Heart left ventricle (tissue), 16 donors: ENCODE measurements around the gene IFITM5. TPM values are rescaled to one million over a fixed set of nuclear protein-coding genes. Genes with fewer than 3 reads are reported as not detected.

Experiments used
- ATAC-seq, 4 donors: fragments of 200-7000 bp; cut with Tn5 transposase; one replicate each; pipeline ENCODE4 v1.9.1; 2020 to 2022; ENCODE audit warnings: moderate library complexity in 4 of 4, mild to moderate bottlenecking in 3 of 4, moderate number of reproducible peaks in 1 of 4
- DNase-seq, 5 donors: peaks; one replicate each; pipeline ENCODE4 v3.0.0-alpha.2; 2020
- H3K27ac ChIP-seq, 12 donors: fragments of 200-600 bp; sonication (generic) in 4 of 12; one replicate each; pipeline versions ENCODE4 v1.5.0 to v1.8.0; 2016 to 2022; ENCODE audit warnings: mild to moderate bottlenecking in 2 of 12
- H3K27me3 ChIP-seq, 9 donors: fragments of 200-600 bp; sonication (generic) in 2 of 9; one replicate each; pipeline versions ENCODE4 v1.5.1 to v1.8.0; 2016 to 2022; ENCODE audit warnings: mild to moderate bottlenecking in 3 of 9
- H3K36me3 ChIP-seq, 9 donors: fragments of 200-600 bp; sonication (generic) in 2 of 9; one replicate each; pipeline versions ENCODE4 v1.5.0 to v1.8.0; 2018 to 2022; ENCODE audit warnings: mild to moderate bottlenecking in 2 of 9
- H3K4me1 ChIP-seq, 12 donors: fragments of 200-600 bp; sonication (generic) in 4 of 12; one replicate each; pipeline versions ENCODE4 v1.5.0 to v1.8.0; 2016 to 2022; ENCODE audit warnings: mild to moderate bottlenecking in 3 of 12
- H3K4me3 ChIP-seq, 12 donors: fragments of 200-600 bp; sonication (generic) in 4 of 12; one replicate each; pipeline versions ENCODE4 v1.5.0 to v1.8.0; 2017 to 2022; ENCODE audit warnings: mild to moderate bottlenecking in 9 of 12, moderate library complexity in 4 of 12
- H3K9me3 ChIP-seq, 12 donors: fragments of 200-600 bp; sonication (generic) in 4 of 12; one replicate each; pipeline versions ENCODE4 v1.5.0 to v1.8.0; 2016 to 2022; ENCODE audit warnings: mild to moderate bottlenecking in 1 of 12
- CTCF ChIP-seq, 12 donors: fragments of 200-600 bp; sonication (generic) in 4 of 12; IDR thresholded peaks; one replicate each; pipeline versions ENCODE4 v1.5.0 to v1.8.0; 2018 to 2022; ENCODE audit warnings: antibody characterized with exemption in 12 of 12, mild to moderate bottlenecking in 5 of 12
- POLR2A ChIP-seq, 2 donors: fragments of 450-650 bp; IDR thresholded peaks; one replicate each; pipeline ENCODE4 v1.6.1; 2017; ENCODE audit warnings: antibody characterized with exemption in 2 of 2, mild to moderate bottlenecking in 2 of 2, moderate library complexity in 2 of 2
- WGBS, 4 donors: extraction: QIAGEN DNeasy Blood & Tissue Kit in 2 of 4; methylation state at CpG; one replicate each; pipeline versions ENCODE4 v1.1.5 to v1.1.7; 2013 to 2018; 5-methylcytosine and 5-hydroxymethylcytosine counted together
- intact Hi-C, 10 donors: fragments of 100-400 bp; cut with DNase I; formaldehyde crosslinking; loops; one replicate each; pipeline versions ENCODE4 v1.11.1 to v1.14.2; 2022
- polyA plus RNA-seq, 2 donors: library from polyadenylated mRNA; stranded (reverse); fragments of 200-250 nt; gene quantifications; one replicate each; pipeline ENCODE4 v1.2.3, GENCODE V29; 2013
- total RNA-seq, 9 donors: library from RNA; depleted of rRNA in 2 of 9; stranded (reverse); fragments of >200 nt in 2 of 9; fragmentation: NEBNext Ultra II Directional in 3 of 9; extraction: Animal tissue kit (Norgen Biotek cat#: 25700) in 3 of 9; gene quantifications; one replicate each; pipeline versions ENCODE4 v1.1.0 to v1.2.4, GENCODE V29; 2016 to 2023
- donor health status: ischemic (EF 13 %, LVEDD 7.1; RV severe dilation, severe dysfunction).
- donor health status: healthy with polysubstance abuse.
- donor health status: DM: no; HTN: yes; CAD: no.
- donor health status: DM: no; HTN: no; CAD: no.
- donor health status: ischemic (EF 25% LVEDD 6.9; RV normal size, moderate dysfunction).
- donor health status: ischemic (EF 25% LVEDD 5.7; RV mildly dilated, moderate dysfunction).
- donor health status: healthy.
- donor health status: DM: yes; HTN: yes; CAD: no.
- donor health status: ischemic (EF 35%, LVEDD 5.7; RV mildly dilated, moderate dysfunction).
- donor health status: nonischemic (EF 11% LVEDD 7.7; RV severe dilation, severe dysfunction).
- donor health status: DM: yes; HTN: yes; CAD: no.
- donor health status: PGD.
- donor health status: ischemic (EF 29% LVEDD 5.4; RV normal size, mild dysfunction).
- donor health status: nonischemic (EF 23%, LVEDD 6.1; RV moderate dilation, normal function).

IFITM5 gene
- total and polyA plus RNA-seq, 11 donors: not detected

GRCh38 chr11:279966-280705, 19.2 kb downstream of the IFITM5 start:
- H3K27ac ChIP-seq: no peak overlapping the region

GRCh38 chr11:279040-279965, 20.0 kb downstream of the IFITM5 start:
- Histone ChIP-seq H3K9me3 (peaks cover 0 to 3% (median 0%) of the 10 kb centered on the region in 12 donors), H3K27ac (no peak overlapping the region), H3K36me3 (no peaks in the 10 kb centered on the region), H3K4me1 (peaks cover 0 to 31% (median 16%) of the 10 kb centered on the region in 12 donors), H3K27me3 (peaks cover 39 to 78% (median 57%) of the 10 kb centered on the region in 9 donors), H3K4me3 (peak overlapping the region in 11 of 12 donors; percentile 3 to 49 (median 31))
- ATAC-seq: peak in 3 of 4 donors; percentile 33 to 38 (median 35)
- peak in 4 of 5 donors; percentile 16 to 63 (median 28) for DNase-seq
- 12 to 16% (median 16%) methylated on average over 34 to 97 of the region's 97 CpGs for WGBS, 4 donors
- intact Hi-C loops: loop anchor here in 1 of 10 donors (10.0 kb wide), 1 partner anchor 95 kb away; no protein-coding TSS in a partner anchor
- TF ChIP-seq CTCF (IDR thresholded peaks at IDR 0.05): no peak
- TF ChIP-seq POLR2A (IDR thresholded peaks at IDR 0.05): no peak

More at GRCh38 chr11:279966-280705, 19.2 kb downstream of the IFITM5 start:
- TF ChIP-seq CTCF (IDR thresholded peaks at IDR 0.05) (no peak), POLR2A (IDR thresholded peaks at IDR 0.05) (no peak)
- Histone ChIP-seq H3K36me3 (no peaks in the 10 kb centered on the region), H3K4me1 (peaks cover 0 to 31% (median 16%) of the 10 kb centered on the region in 12 donors), H3K4me3 (peak overlapping the region in 11 of 12 donors; percentile 3 to 49 (median 31)), H3K27me3 (peaks cover 39 to 86% (median 65%) of the 10 kb centered on the region in 9 donors), H3K9me3 (peaks cover 0 to 3% (median 0%) of the 10 kb centered on the region in 12 donors)
- peak in 4 of 5 donors; percentile 13 to 71 (median 26) for DNase-seq
- ATAC-seq: peak in 3 of 4 donors; percentile 21 to 67 (median 52)
- intact Hi-C loops: loop anchor here in 1 of 10 donors (10.0 kb wide), 1 partner anchor 95 kb away; no protein-coding TSS in a partner anchor
- WGBS, 4 donors: 3 to 5% (median 4%) methylated on average over 30 to 85 of the region's 85 CpGs

- 67 to 77% (median 72%) methylated on average over 14 to 21 of the region's 21 CpGs for WGBS, 4 donors
- no peak within 1 kb of the TSS for H3K27ac ChIP-seq
- peaks cover 39 to 68% (median 54%) of the 10 kb centered on the region in 9 donors for H3K27me3 ChIP-seq
- DNase-seq: peak in 3 of 5 donors; percentile 12 to 35 (median 20)
- intact Hi-C loops: loop anchor here in 1 of 10 donors (10.0 kb wide), 1 partner anchor 97 kb away; no protein-coding TSS in a partner anchor
- no peak for TF ChIP-seq POLR2A (IDR thresholded peaks at IDR 0.05)
- TF ChIP-seq CTCF (IDR thresholded peaks at IDR 0.05): no peak
- peaks cover 0 to 3% (median 0%) of the 10 kb centered on the region in 12 donors for H3K9me3 ChIP-seq
- no peak for ATAC-seq
- peaks cover 0 to 31% (median 16%) of the 10 kb centered on the region in 12 donors for H3K4me1 ChIP-seq
- no peaks in the 10 kb centered on the region for H3K36me3 ChIP-seq
- peak within 1 kb of the TSS in 10 of 12 donors; percentile 3 to 49 (median 30) for H3K4me3 ChIP-seq
These were observed 21.1 kb downstream of the IFITM5 start, which contains the start of gene NLRP6 for GRCh38 chr11:278001-278951. TSS of gene NLRP6 (plus strand) at chr11:278407. CDS start at chr11:278570, 163 bp downstream.
